Measurements from ENCODE around the gene NCAM1.

The NCAM1 gene

DNA sequence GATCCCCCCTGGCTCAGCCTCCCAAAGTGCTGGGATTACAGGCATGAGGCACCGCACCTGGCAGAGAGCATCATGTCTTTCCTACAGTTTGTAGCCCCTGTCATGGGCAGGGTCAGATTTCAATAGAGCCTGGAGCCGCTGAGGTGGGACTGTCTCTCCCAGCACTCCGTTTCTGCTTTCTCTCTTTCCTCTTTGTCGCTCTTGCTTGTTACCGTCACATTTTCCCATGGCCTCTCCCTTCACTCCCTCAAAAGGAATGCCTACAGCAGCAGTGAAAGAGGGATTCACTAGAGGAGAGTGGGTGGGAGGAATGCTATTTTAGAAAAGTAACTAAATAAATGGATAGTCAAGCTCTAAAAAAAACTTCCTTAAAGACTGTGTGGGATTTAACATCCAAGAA, 216.5 kb downstream of the NCAM1 start (continued):
- TF ChIP-seq, protein P1, sequence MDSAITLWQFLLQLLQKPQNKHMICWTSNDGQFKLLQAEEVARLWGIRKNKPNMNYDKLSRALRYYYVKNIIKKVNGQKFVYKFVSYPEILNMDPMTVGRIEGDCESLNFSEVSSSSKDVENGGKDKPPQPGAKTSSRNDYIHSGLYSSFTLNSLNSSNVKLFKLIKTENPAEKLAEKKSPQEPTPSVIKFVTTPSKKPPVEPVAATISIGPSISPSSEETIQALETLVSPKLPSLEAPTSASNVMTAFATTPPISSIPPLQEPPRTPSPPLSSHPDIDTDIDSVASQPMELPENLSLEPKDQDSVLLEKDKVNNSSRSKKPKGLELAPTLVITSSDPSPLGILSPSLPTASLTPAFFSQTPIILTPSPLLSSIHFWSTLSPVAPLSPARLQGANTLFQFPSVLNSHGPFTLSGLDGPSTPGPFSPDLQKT (IDR thresholded peaks at IDR 0.05; ENCODE audit: borderline replicate concordance, low read depth, low read length), result no peak
- TF ChIP-seq ZNF184 (tag by site-specific recombination; IDR thresholded peaks at IDR 0.05) (no peak), KLF16 (tag by site-specific recombination; IDR thresholded peaks at IDR 0.05) (no peak), ZNF133 (tag by site-specific recombination; IDR thresholded peaks at IDR 0.05) (no peak), ZNF585B (tag by site-specific recombination; IDR thresholded peaks at IDR 0.05) (no peak), ZNF529 (tag by site-specific recombination; IDR thresholded peaks at IDR 0.05; ENCODE audit: insufficient replicate concordance) (no peak), ZFHX2 (tag by site-specific recombination; conservative IDR thresholded peaks at IDR 0.05) (no peak)

DNA sequence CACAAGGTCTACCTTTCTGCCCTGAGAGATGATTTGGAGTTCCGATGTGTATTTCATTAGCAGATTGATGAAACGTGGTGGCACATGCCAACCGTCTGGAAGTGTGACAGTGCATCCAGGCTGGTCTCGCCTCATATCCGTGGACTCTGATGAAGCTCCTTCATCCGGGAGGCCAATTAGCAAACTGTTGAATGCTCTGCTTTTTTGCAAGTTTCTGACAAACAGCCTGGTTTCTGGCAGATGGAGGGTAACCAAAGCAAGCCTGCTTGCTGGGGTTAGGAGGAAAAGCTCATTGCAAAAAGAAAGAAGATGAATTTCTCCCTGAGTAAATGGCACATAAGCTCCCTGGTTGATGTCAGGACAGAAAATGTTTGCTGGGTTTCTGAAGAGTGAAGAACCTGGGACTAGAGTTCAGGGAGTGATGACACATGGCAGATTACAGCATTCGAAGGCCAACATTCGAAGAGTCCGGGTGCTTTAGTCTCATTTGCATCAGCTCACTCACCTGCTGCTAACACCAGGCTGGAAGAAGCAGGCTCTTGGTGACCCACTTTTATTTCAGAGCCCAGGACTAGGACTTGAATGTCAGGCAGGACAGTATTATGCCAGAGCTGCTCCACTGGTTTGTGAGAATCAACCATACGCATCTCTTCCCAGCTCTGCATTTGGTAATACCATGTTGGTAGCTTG, 217.3 kb downstream of the NCAM1 start:
- H3K4me1 ChIP-seq (ENCODE audit: control insufficient read depth, insufficient read depth, low read length), result peaks cover 3% of the 10 kb centered on the region; the same call in 1 of the 2 replicates
- TF ChIP-seq, protein P2, sequence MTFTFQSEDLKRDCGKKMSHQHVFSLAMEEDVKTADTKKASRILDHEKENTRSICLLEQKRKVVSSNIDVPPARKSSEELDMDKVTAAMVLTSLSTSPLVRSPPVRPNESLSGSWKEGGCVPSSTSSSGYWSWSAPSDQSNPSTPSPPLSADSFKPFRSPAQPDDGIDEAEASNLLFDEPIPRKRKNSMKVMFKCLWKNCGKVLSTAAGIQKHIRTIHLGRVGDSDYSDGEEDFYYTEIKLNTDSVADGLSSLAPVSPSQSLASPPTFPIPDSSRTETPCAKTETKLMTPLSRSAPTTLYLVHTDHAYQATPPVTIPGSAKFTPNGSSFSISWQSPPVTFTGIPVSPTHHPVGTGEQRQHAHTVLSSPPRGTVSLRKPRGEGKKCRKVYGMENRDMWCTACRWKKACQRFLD (tag by site-specific recombination; IDR thresholded peaks at IDR 0.05), result no peak
- TF ChIP-seq, protein P3, sequence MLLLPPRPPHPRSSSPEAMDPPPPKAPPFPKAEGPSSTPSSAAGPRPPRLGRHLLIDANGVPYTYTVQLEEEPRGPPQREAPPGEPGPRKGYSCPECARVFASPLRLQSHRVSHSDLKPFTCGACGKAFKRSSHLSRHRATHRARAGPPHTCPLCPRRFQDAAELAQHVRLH (tag by site-specific recombination; IDR thresholded peaks at IDR 0.05), result no peak
- TF ChIP-seq, protein P4, sequence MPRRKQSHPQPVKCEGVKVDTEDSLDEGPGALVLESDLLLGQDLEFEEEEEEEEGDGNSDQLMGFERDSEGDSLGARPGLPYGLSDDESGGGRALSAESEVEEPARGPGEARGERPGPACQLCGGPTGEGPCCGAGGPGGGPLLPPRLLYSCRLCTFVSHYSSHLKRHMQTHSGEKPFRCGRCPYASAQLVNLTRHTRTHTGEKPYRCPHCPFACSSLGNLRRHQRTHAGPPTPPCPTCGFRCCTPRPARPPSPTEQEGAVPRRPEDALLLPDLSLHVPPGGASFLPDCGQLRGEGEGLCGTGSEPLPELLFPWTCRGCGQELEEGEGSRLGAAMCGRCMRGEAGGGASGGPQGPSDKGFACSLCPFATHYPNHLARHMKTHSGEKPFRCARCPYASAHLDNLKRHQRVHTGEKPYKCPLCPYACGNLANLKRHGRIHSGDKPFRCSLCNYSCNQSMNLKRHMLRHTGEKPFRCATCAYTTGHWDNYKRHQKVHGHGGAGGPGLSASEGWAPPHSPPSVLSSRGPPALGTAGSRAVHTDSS (tag by site-specific recombination; IDR thresholded peaks at IDR 0.05), result no peak
- TF ChIP-seq SCRT2 (tag by site-specific recombination; IDR thresholded peaks at IDR 0.05), result 0 out of 2 replicates have a peak, but pooled peaks have one; percentile 12
- ChIA-PET CTCF (interaction anchor here (0.7 kb wide), 2 partner anchors 13 to 586 kb away, joined by 3 read pairs; no protein-coding TSS in a partner anchor), POLR2A (no interaction called here)
- H3K27ac ChIP-seq (ENCODE audit: extremely low read depth, low read depth, low read length), result no peak overlapping the region
- H3K36me3 ChIP-seq (ENCODE audit: control insufficient read depth in 2 of 2, insufficient read depth in 1 of 2, low read length in 2 of 2), result no peaks in the 10 kb centered on the region
- H3K4me3 ChIP-seq (ENCODE audit: low read depth, low read length), result no peak overlapping the region
- H3K9me3 ChIP-seq (ENCODE audit: control insufficient read depth, insufficient read depth, low read depth, low read length), result no peaks in the 10 kb centered on the region

DNA sequence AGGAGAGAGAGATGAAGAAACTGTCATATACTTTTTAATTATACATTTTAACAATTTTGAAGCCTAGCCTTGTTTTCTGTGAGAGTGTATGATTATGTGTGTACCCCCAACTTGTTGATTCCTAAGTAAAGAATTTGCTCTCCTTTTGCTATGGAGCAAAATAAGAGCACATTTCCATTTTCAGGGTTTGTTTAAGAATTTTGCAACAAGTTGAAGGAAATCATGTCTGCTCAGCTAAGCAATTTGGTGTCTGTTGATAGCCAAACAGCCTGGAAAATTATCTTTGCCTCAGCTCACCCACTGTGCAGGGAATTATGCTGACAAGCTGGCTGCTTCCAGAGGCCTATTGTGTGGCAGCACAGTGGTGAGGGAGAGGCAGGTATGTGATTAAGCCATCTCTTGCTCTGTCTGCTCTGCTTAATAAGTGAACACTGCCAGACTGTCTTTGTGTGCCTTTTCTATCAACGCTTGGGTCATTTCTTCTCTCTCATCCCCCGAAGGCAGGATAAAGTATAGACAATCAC, 218.0 kb downstream of the NCAM1 start:
- no peaks in the 10 kb centered on the region for H3K9me3 ChIP-seq (ENCODE audit: control insufficient read depth, insufficient read depth, low read depth, low read length)
- H3K36me3 ChIP-seq (ENCODE audit: control insufficient read depth in 2 of 2, insufficient read depth in 1 of 2, low read length in 2 of 2), result no peaks in the 10 kb centered on the region
- TF ChIP-seq SCRT1 (tag by site-specific recombination; IDR thresholded peaks at IDR 0.05; ENCODE audit: borderline replicate concordance) (peak; percentile 72), ZNF394 (tag by site-specific recombination; IDR thresholded peaks at IDR 0.05; ENCODE audit: borderline replicate concordance) (no peak), TRIM28 (IDR thresholded peaks at IDR 0.05; ENCODE audit: borderline replicate concordance, low read length) (peak; percentile 50; the same call in 1 of the 2 replicates), SCRT2 (tag by site-specific recombination; IDR thresholded peaks at IDR 0.05) (peak; percentile 77), FEZF1 (tag by site-specific recombination; IDR thresholded peaks at IDR 0.05) (peak; percentile 13; the same call in 1 of the 2 replicates)
- no peak overlapping the region for H3K27ac ChIP-seq (ENCODE audit: extremely low read depth, low read depth, low read length)
- POLR2A ChIA-PET, result no interaction called here
- CTCF ChIA-PET, result interaction anchor here (0.7 kb wide), 2 partner anchors 12 to 587 kb away, joined by 3 read pairs; no protein-coding TSS in a partner anchor
- H3K4me3 ChIP-seq (ENCODE audit: low read depth, low read length), result no peak overlapping the region
- H3K4me1 ChIP-seq (ENCODE audit: control insufficient read depth, insufficient read depth, low read length), result peaks cover 3% of the 10 kb centered on the region; the same call in 1 of the 2 replicates

Measured in HEK293 (cell line).